IPS DF 19.7 (cell line): ENCODE measurements around the gene NCK1.
"Not testable (repeated sequence)": the region's sequence is repeated elsewhere in the genome, so short reads cannot be mapped to it uniquely, and the experiment has no call there.

Experiments used
- DNase-seq: peaks from one replicate; pipeline ENCODE4 v3.0.0-alpha.2; 2013; ENCODE audit warnings: low read depth, low spot score

Gene NCK1

DNA sequence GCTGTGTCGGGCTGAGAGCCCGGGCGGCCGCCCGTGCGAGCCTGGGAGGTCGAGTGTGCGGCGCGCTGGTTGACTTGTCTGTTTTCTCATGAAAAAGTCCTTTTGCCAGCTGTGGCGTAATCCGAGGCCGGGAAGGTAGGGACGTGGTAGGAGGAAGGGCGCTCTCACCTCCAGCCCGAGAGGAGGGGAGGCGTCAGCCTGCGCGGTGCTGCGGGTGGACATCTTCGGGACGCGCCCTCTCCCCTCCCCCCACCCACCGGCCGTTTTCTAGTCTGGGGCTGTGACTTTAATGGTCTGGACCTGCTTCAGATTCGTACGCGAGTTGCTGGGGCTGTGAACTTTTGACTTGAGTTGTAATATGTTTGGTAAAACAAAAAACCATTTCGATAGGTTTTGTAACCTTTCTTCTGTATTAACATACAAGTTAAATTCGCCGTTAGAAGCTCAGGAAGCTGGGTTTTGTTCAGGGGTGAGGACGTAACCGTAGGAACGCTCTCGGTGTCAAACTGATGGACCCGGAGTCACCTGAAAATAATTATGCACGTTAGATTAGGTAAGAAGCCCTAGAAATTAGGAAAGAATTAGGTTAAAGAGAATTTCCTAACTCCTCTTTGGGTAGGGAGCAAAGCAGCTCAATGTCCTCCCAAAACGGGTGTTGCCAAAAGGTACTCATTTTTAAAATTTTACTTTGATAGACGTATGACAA lies 762 bp downstream of the NCK1 start:
- DNase-seq = no peak

DNA sequence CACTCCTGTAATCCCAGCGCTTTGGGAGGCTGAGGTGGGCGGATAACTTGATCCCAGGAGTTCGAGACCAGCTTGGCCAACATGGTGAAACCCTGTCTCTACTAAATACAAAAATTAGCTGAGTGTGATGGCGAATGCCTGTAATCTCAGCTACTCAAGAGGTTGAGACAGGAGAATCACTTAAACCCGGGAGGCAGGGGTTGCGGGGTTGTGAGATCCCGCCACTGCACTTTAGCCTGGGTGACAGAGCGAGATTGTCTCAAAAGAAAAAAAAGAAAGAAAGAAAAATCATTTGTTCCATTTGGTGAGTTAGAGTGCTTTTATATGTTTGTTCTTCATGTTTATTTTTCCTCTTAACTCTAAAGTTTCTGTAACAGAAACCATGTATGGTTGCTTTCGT lies 7.3 kb downstream of the NCK1 start:
- no peak for DNase-seq

DNA sequence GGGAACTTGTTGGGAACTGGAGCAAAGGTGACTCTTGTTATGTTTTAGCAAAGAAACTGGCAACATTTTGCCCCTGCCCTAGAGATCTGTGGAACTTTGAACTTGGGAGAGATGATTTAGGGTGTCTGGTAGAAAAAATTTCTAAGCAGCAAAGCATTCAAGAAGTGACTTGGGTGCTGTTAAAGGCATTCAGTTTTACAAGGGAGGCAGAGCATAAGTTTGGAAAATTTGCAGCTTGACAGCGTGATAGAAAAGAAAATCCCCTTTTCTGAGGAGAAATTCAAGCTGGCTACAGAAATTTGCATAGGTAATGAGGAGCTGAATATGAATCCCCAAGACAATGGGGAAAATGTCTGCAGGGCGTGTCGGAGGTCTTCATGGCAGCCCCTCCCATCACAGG lies 10.2 kb downstream of the NCK1 start:
- not testable (repeated sequence) for DNase-seq

GRCh38 chr3:136879510-136879909 lies 17.5 kb downstream of the NCK1 start:
- DNase-seq = not testable (repeated sequence)

- DNase-seq = no peak
Observed at GRCh38 chr3:136882571-136882970, 20.6 kb downstream of the NCK1 start.

DNA sequence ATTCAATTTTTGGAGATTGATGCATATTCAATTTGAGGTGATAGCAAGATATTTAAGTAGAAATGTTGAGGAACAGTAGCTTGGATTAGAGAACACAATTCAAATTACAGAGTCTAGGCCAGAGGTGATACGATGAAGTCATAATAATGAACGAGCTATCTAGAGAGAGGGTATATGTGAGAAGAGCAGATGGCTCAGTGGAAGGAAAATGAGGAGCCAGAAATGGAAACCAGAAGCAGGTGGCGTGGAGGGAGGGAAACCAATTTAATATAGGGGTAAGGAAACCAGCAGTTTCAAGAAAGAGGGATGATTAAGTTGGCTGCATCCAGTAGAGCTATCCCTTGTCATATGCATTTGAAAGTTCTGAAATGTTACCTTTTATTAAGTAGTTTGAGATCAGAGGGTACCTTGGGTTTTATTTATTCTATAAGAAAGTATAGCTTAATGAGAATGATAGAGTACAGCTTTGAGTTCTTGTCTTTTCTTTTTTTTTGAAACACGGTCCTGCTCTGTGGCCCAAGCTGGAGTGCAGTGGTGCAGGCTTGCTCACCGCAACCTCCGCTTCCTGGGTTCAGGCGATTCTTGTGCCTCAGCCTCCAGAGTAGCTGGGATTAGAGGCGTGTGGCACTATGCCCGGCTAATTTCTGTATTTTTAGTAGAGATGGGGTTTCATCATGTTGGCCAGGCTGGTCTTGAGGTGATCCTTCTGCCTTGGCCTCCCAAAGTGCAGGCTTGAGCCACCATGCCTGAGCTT lies 22.1 kb downstream of the NCK1 start:
- no peak for DNase-seq

DNA sequence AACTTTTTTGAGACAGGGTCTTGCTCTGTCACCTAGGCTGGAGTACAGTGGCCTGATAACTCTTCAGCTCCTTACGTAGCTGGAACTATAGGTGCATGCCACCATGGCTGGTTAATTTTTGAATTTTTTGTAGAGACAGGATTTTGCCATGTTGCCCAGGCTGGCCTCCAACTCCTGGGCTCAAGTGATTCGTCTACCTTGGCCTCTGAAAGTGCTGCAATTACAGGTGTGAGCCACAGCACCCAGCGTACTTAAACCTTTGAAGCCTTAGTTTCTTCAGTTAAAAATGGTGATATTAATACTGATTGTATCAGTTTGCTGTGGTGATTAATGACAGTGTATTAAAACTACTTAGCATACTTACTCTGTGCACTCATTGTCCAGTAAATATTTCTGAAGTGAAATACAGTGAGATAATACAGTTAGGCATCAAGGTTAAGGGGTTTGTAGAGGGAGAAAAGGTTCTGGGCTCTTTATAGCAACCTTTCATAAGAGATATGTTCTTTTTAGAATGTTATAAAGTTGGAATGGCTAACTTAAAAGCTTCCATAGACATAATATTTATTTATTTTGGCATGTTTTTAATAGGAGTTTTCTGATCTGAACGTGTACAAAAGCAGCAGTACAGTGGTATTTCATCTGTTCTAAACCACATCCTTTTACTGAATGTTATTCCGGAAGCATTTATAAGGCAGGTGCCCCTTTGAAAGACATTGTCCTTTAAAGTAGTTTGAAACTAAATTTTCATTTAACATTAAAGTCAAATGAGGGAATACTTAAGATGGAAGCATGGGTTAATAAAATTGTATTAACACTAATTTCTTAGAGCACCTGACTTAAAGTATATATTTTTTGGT lies 23.6 kb downstream of the NCK1 start:
- no peak for DNase-seq

DNA sequence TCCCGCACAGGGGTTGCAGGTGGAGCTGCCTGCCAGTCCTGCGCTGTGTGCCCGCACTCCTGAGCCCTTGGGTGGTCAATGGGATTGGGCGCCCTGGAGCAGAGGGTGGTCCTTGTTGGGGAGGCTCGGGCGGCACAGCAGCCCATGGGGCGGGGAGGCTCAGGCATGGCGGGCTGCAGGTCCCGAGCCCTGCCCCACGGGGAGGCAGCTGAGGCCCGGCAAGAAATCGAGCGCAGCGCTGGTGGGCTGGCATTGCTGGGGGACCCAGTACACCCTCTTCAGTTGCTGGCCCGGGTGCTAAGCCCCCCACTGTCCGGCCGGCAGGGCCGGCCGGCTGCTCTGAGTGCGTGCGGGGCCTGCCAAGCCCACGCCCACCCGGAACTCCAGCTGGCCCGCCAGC lies 27.9 kb downstream of the NCK1 start:
- DNase-seq = no peak

- no peak for DNase-seq
Observed at GRCh38 chr3:136891934-136892855, 30.2 kb downstream of the NCK1 start.

DNA sequence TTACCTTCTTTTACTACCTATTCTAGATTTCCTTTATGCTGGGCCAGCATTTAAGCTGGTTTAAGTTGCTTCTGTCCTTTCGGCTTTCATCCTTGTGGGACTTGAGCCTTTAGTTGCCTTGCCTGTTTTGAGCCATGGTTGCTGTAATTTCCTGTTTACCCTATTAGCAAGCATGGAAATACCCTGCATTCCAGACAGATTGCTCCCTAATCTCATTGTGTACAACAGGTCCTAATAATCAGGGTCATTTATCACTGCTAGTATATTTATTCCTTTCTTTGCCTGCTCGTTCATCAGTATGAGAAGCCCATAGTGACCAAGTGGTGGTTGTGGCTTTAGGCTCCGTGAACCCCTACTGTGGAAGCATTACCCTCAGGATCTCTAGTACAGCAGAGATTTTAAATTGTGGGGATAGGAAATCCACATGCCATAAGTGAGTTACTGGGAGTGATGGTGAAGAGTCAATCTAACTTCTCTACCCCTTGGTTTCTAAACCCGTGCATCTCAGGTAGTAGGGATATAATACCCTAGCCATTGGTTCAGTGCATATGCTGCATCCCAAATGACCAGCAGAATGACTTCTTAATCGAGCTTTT lies 31.9 kb downstream of the NCK1 start:
- no peak for DNase-seq

GRCh38 chr3:136897171-136897570 lies 35.2 kb downstream of the NCK1 start:
- DNase-seq = not testable (repeated sequence)

DNA sequence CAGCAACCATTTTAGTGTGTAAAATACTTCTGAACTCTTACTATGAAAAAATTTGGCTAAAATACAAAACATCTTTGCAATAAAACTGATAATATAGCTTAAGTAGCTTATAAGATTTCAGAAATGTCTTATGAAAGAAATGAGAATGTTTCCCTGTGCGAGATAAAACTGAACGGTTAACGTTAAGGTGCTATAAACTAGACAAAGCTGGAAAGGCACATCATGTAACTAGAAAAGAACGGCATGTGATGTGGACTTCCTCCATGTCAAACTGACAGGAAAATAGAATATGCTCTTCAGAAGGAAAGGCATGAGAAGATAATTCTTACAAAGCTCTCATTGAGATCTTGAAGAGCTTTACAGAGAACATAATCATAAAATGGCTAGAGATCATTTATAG lies 36.5 kb downstream of the NCK1 start:
- no peak for DNase-seq

DNA sequence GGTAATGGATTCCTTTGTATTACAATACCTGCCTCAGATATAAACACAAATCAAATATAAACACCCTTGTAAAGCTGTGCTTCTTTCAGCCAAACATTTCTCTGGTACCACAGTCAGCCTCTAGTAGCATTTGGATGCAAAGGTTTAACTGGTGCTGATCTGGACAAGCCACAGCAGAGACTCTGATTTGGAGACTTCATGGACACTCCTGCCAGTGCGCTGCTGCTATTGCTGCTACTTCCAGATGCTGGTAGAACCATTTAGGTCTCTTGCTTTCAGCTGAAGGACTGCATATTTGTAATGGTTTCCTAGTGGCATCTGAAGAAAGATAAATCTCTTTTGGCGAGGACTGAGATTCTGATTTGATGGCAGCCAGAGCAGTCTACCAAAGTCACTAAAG lies 36.9 kb downstream of the NCK1 start:
- no peak for DNase-seq

DNA sequence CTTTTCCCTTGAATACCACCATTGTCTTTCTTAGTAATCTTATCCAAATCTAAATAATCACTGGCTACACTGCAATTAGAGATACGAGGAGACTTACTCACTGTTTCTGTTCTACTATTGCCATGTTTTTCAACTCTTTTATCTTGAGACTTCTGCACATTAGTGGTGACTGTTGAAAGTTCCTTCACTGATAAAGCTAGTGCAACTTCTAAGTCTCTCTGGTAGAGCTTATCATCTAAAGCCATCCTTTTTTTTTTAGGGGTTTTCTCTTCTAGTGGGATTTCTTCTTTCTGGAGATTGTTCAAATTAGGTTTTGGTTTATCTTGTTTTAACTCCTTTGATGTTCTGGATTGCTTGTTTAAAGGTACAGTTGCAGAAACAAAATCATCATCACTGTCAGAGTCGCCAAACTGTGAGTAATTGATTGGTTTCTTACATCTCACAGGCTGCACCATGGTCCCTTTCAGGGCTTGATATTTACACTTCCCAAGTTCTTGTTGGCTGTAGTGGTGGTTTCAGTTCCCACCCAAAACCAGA lies 37.7 kb downstream of the NCK1 start:
- no peak for DNase-seq

GRCh38 chr3:136900694-136901093 lies 38.7 kb downstream of the NCK1 start:
- not testable (repeated sequence) for DNase-seq

DNA sequence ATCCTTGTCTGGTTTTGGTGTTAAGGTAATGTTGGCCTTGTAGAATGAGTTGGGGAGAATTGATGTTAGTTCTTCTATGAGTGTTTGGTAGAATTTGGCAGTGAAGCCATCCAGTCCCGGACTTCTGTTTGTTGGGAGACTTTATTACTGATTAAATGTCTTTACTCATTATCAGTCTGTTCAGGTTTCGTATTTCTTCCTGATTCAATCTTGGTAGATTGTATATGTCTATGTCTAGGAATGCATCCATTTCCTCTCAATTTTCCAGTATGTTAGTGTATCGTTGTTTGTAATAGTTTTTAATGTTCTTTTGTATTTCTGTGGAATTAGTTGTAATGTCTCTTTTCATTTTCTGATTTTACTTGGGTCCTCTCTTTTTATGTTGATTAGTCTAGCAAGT lies 39.4 kb downstream of the NCK1 start:
- no peak for DNase-seq

DNA sequence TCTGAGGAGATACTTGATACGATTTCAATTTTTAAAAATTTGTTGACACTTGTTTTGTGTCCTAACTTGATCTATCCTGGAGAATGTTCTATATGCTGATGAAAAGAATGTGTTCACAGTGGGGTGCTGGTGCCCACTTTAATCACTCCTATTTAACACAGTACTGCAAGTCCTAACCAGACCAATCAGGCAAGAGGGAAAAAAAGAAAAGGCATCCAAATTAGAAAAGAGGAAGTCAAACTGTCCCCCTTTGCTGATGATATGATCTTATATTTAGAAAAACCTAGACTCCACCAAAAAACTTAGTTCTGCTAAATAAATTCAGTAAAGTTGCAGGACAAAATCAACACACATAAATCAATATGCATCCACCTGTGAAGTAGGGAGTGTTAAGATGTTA lies 40.5 kb downstream of the NCK1 start:
- DNase-seq = not testable (repeated sequence)

- no peak for DNase-seq
Observed at GRCh38 chr3:136903899-136904298, 41.9 kb downstream of the NCK1 start.

- DNase-seq = no peak
Observed at GRCh38 chr3:136904746-136905145, 42.7 kb downstream of the NCK1 start.

DNA sequence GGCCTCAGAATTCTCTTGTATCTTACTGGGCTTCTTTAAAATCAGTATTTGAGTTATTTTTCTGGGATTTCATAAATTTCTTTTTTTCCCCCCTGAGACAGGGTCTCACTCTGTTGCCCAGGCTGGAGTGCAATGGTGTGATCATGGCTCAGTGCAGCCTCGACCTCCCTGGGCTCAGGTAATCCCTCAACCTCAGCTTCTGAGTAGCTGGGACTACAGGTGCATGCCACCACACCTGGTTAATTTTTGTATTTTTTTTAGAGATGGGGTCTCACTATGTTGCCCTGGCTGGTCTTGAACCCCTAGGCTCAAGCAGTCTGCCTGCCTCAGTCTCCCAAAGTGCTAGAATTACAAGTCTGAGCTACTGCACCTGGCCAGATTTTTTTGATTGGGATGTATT lies 43.5 kb downstream of the NCK1 start:
- no peak for DNase-seq

GRCh38 chr3:136906725-136907124 lies 44.7 kb downstream of the NCK1 start:
- DNase-seq = no peak
